HG03108 (cell line): ENCODE results near the gene TPD52L2.

Source experiments
- ATAC-seq: cut with Tn5 transposase; IDR thresholded peaks from one replicate; pipeline ENCODE4 v1.9.1; 2021; ENCODE audit warnings: moderate library complexity; ENCODE audit not compliant: unreplicated experiment

The TPD52L2 gene

DNA sequence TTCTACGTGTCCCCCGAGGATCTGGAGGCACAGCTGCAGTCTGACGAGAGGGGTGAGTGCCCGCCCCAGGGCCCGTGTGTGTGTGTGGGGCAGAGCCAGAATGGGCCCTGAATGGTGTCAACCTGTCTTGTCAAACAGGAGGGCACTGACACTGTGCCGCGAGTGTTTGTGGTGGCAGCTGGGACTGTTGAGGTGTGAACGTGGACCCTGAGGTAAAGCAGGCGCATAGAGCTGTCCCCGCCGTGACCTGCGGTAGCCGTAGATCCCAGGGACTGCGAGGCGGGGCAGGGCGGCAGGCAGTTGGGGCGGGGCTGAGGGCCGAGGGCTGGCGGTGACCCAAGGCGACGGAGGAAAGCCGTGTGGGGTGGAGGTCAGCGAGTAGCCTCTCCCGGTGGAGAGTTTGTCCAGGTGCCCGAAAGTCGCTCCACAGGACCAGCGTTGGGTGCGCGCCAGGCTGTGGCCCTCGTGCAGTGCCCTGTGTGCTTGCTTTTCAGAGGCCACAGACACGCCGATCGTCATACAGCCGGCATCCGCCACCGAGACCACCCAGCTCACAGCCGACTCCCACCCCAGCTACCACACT, 66.0 kb downstream of the TPD52L2 start:
- ATAC-seq: no peak

DNA sequence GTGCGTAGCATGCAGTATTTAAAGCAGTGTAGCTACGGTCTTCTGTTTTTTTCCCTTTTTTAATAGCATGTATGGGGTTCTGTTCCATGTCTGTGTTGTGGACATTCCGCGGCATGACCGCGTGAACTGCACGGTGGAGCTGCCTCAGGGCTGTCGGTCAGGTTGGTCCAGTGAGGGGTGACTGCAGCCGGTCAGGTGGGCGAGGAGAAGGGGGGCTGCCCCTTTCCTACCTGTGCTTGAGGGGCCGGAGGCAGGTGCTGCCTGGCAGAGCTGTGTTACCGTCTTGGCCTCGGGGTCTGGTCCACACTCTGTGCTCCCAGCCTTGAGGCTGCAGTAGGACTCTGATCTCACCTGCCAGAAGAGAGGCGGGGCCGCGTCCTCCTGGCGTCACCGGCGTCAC, 66.7 kb downstream of the TPD52L2 start:
- ATAC-seq: no peak

DNA sequence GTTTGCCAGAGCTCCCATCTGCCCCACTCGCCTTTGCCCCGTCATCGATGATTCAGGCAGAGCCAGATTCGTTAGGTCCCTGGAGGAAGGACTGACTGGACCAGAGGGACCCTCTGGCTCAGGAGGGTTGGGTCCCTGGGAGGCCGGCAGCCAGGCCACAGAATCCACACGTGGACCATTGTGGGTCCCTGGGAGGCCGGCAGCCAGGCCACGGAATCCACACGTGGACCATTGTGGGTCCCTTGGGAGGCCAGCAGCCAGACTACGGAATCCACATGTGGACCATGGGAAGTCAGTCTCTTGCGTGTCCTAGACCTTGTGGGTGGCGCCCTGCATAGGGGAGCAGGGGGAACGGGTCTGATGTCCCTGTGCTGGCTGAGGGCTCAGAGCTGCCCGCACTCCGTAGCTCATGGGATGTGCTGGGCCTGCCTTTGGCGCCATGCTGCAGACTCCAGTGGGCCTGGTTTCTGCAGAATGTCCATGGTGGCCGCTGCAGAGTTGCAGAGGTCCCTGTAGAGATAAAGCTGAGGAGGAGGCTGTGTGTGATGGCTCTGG, 67.6 kb downstream of the TPD52L2 start:
- no peak for ATAC-seq

DNA sequence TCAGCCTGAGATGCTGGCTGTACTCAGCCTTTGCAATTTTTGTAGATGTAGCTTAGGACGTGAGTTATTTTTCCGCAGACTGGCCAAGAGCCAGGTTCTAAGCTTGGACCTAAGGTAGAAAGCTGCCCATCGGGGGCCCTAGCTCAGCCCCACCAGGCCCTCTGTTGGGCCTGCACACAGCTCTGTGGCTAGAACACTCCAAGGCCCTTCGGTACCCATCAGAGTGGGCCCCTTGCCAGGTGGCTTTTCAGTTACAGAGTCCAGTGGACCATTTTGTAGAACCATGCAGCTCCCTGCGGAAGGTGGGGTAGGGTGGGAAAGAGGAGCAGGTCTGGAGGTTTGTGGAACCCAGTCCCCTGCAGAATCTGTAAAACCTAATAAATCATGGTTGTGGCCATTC, 68.6 kb downstream of the TPD52L2 start:
- ATAC-seq: no peak

DNA sequence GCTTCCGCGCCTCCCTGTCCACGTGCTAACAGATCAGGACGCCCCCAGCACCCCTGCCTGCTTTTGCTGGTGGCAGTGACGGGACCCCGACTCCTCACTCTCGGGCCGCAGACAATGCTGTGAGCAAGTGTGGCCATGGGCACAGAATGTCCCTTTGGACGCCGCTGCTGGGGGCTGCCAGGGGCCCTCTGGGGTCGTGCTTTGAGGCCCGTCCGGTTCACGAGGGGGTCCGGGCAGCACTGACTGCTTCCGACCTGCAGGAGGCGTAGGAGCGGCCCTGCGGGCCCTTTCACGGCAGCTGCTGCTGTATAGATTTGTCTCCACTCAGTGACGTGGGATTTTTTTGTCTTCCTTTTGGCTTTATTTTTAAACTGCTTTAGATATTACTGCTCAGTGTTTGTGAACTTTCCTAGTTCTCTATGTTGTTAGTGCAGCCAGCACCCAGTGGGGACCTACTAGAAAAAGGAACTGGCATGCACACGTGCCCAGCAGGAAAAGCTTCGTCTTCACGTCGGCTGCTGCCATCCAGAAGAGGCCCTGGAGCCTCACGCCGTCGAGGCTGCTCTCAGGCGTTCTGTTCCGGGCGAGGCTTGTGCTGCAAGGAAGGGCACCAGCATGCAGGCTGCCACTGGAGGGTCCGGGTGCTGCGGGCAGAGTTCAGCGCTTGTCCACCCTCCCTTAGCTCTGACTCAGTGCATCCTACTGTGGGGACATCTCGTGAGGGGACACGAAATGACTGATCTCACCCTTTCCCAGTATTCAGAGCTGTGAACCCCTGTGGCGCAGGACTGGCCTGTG, 69.4 kb downstream of the TPD52L2 start:
- ATAC-seq: no peak

DNA sequence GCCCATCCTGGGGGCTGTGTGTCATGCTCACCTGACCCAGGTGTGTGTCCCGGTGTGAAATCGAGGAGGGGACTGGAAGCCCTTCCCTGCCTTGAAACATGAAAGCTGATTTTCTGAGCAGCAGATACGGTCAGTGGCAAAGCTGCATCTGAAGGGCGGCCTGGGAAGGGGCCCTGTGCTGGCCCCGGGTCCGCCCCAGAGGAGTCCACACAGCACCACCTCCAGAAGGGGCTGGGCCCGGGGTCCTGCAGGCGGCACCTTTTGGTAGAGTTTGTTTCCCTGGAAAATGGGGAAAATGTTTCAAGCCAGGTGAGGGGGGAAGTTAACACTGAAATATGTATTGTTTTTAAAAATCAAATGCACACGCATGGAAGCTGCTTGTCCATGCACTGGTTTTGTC, 70.4 kb downstream of the TPD52L2 start:
- no peak for ATAC-seq

DNA sequence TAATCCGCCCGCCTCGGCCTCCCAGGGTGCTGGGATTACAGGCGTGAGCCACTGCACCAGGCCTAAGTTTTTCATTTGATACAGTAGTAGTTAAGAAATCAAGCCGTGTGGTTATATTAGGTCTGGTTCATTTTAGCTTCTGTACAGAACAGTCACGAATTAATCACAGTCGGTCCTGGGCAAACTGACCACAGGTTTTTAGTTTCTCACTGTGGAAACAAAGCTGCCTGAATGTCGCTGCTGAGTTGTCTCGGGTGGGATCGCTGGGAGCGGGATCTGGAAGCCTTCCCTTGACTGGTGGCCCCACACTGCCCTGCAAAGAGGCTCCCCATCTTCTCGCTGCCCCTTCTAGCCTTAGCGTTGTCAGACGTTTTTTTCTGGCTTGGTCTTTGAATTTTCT, 72.5 kb downstream of the TPD52L2 start:
- ATAC-seq: no peak

DNA sequence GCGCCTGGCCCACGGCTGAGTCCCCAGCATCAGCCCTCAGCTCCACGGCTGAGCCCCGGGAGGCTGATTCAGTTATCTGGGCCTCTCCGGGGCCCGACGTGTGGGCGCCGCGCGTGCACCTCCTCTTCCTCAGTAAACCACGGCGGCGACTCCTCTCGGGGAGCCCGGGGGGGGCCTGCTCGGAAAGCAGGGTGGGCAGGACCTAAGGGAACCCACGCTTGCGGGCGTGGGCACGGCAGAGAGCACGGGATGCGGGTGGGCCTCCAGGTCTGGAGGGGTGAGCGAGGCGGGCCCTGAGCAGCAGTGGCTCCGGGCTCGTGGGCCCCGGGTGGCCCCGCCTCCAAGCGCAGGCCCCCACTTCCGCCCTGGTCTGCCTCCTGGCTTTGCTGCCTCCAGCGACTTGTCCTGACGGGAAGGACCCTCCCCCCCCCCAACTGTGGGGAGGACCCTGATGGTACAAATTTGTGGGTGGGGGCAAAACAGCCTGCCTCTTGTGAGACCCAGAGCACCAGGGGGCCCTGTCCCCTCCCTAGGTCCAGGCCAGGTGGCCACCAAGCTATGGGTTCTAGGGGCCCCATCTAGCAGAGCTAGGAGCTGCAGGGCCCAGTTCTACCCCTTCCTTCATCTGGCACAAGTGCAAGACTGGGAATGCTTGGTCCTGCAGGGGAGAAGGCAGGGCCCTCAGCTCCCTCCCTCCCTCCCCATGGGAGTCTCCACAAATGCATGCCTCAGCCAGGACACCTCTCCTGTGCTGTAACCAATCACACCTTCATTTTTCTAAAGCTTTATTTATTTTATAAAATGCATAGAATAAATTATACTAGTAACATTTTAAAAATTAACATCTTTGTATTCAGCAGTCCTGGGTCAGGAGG, 74.2 kb downstream of the TPD52L2 start:
- no peak for ATAC-seq

DNA sequence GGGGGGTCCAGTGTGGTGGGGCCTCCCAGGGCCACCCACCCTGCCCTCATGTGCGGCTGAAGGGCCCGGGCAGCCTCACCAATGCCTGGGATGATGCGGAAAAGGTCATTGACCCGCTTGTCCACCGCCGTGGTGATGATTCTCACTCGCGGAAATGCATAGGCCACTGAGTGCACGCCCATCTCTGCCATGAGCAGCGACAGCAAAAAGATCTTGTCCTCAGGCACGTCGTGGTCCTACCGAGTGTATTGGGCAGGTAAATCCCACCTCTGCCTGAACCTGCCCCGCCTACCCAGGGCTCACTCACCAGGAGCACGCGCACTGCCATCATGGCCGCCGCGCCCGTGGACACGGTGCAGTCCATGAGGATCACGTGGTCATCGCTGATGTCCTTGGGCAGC, 75.0 kb downstream of the TPD52L2 start:
- no peak for ATAC-seq

DNA sequence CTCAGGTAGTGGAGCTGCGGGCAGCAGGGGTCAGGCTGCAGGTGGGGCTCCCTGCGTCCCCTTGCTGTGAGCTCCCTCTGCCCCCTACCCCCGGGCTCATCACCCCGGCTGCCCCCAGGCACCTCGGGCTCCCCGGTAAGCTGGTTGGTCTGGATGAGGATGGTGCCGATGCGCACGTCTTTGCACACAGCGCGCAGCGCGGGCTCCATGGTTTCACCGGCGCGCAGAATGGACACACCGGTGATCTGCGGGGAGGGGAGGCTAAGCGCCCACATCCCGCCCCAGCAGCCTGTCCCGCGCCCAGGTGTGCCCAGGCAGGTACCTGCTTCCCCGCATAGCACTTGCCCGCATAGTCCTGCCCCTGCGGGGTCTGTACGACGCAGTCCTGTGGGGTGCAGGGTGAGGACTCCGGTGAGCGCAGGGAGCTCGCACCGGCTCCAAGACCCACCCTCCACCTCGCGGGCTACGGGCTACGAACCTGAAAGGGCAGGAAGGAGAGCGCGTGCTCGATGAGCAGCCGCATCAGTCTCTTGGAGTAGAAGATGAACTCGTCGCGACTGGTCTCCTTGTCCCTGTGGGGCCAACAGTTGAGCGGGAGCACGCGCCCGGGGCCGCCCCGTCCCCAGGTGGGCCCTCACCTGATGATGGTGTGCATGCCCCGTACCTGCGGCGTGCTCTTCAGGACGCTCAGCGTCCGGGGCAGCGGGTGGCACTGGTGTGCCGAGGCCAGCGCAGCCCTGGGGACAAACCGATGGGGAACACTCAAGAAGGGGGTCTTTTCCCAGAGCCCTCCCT, 75.6 kb downstream of the TPD52L2 start:
- ATAC-seq: no peak
